Jurkat, Clone E6-1 (cell line): Measurements from ENCODE around the gene ENOX1.

Experiments
- DNase-seq: peaks from one replicate; pipeline ENCODE4 v3.0.0-alpha.2; 2011; ENCODE audit warnings: low read depth, low spot score
- H3K4me3 ChIP-seq: 2 replicates; pipeline ENCODE4 v1.5.1; 2011; ENCODE audit warnings: mild to moderate bottlenecking, low read length, control low read depth, moderate library complexity

ENOX1 gene

GRCh38 chr13:43647471-43647870 is 139.3 kb downstream of the ENOX1 start:
- DNase-seq, result no peak
- H3K4me3 ChIP-seq, result no peak overlapping the region

- no peak for DNase-seq
- H3K4me3 ChIP-seq, result no peak overlapping the region
Measured at GRCh38 chr13:43640476-43640875, 146.3 kb downstream of the ENOX1 start.

GRCh38 chr13:43631106-43631505 is 155.7 kb downstream of the ENOX1 start:
- DNase-seq, result no peak
- no peak overlapping the region for H3K4me3 ChIP-seq

GRCh38 chr13:43629691-43630480 is 156.9 kb downstream of the ENOX1 start:
- no peak for DNase-seq
- H3K4me3 ChIP-seq, result no peak overlapping the region

- no peak for DNase-seq
- H3K4me3 ChIP-seq, result no peak overlapping the region
Measured at GRCh38 chr13:43626994-43627393, 159.8 kb downstream of the ENOX1 start.

- no peak for DNase-seq
- no peak overlapping the region for H3K4me3 ChIP-seq
Measured at GRCh38 chr13:43614063-43614462, 172.7 kb downstream of the ENOX1 start.

- DNase-seq, result no peak
- H3K4me3 ChIP-seq, result no peak overlapping the region
Measured at GRCh38 chr13:43611281-43612273, 175.2 kb downstream of the ENOX1 start.

- H3K4me3 ChIP-seq, result no peak overlapping the region
- no peak for DNase-seq
Measured at GRCh38 chr13:43608400-43609137, 178.2 kb downstream of the ENOX1 start.

- no peak overlapping the region for H3K4me3 ChIP-seq
- no peak for DNase-seq
Measured at GRCh38 chr13:43597599-43597945, 189.2 kb downstream of the ENOX1 start.

GRCh38 chr13:43596924-43597598 is 189.7 kb downstream of the ENOX1 start:
- peak; percentile 20 for DNase-seq
- no peak overlapping the region for H3K4me3 ChIP-seq

- no peak overlapping the region for H3K4me3 ChIP-seq
- DNase-seq, result no peak
Measured at GRCh38 chr13:43596006-43596405, 190.8 kb downstream of the ENOX1 start.

- DNase-seq, result no peak
- H3K4me3 ChIP-seq, result no peak overlapping the region
Measured at GRCh38 chr13:43587376-43587775, 199.4 kb downstream of the ENOX1 start.

GRCh38 chr13:43584751-43585150 is 202.0 kb downstream of the ENOX1 start:
- DNase-seq, result no peak
- no peak overlapping the region for H3K4me3 ChIP-seq

- no peak for DNase-seq
- H3K4me3 ChIP-seq, result no peak overlapping the region
Measured at GRCh38 chr13:43583321-43583720, 203.5 kb downstream of the ENOX1 start.

GRCh38 chr13:43580280-43580679 is 206.5 kb downstream of the ENOX1 start:
- no peak for DNase-seq
- no peak overlapping the region for H3K4me3 ChIP-seq

GRCh38 chr13:43579321-43579720 is 207.5 kb downstream of the ENOX1 start:
- DNase-seq, result no peak
- no peak overlapping the region for H3K4me3 ChIP-seq

- H3K4me3 ChIP-seq, result no peak overlapping the region
- DNase-seq, result no peak
Measured at GRCh38 chr13:43574605-43575004, 212.2 kb downstream of the ENOX1 start.

- no peak for DNase-seq
- H3K4me3 ChIP-seq, result no peak overlapping the region
Measured at GRCh38 chr13:43573802-43574514, 212.8 kb downstream of the ENOX1 start.
